Natural killer cell (primary cell): ENCODE measurements around the gene FAXDC2. TPM values are rescaled to one million over a fixed set of nuclear protein-coding genes. Genes with fewer than 3 reads are reported as not detected.

Experiments used
- ATAC-seq, 3 donors: fragments of 150-1000 bp in 2 of 3; fragments of 200-7000 bp in 1 of 3; cut with Tn5 transposase; 1 replicate in 1 of 3; 2 replicates in 2 of 3; pipeline ENCODE4 v1.10.0; 2021; ENCODE audit warnings: mild to moderate bottlenecking in 2 of 3, moderate library complexity in 2 of 3
- DNase-seq, 2 donors: peaks; one replicate each; pipeline versions ENCODE4 v3.0.0 to v3.0.0-alpha.2; 2013 to 2021; ENCODE audit warnings: mixed read lengths in 1 of 2
- H3K27ac ChIP-seq: one replicate; pipeline ENCODE4 v1.5.1; 2013; ENCODE audit warnings: mild to moderate bottlenecking, low read length
- H3K27me3 ChIP-seq: one replicate; pipeline ENCODE4 v1.6.1; 2013; ENCODE audit warnings: low read length; ENCODE audit not compliant: control insufficient read depth, insufficient read depth
- H3K36me3 ChIP-seq: one replicate; pipeline ENCODE4 v1.6.1; 2013; ENCODE audit warnings: low read length; ENCODE audit not compliant: control insufficient read depth, insufficient read depth
- H3K4me1 ChIP-seq: one replicate; pipeline ENCODE4 v1.6.1; 2013; ENCODE audit warnings: low read length; ENCODE audit not compliant: control insufficient read depth, insufficient read depth
- H3K4me3 ChIP-seq: one replicate; pipeline ENCODE4 v1.5.1; 2013; ENCODE audit warnings: low read length
- H3K9me3 ChIP-seq: one replicate; pipeline ENCODE4 v1.6.1; 2013; ENCODE audit warnings: low read length; ENCODE audit not compliant: control insufficient read depth, insufficient read depth
- H3K27ac Mint-ChIP-seq, 2 donors: one replicate each; pipeline ENCODE4 v1.8.0; 2022; ENCODE audit warnings: mild to moderate bottlenecking in 2 of 2, mixed read lengths in 2 of 2, moderate library complexity in 1 of 2
- H3K27me3 Mint-ChIP-seq, 2 donors: one replicate each; pipeline ENCODE4 v1.8.0; 2022; ENCODE audit warnings: low read depth in 2 of 2, mixed read lengths in 2 of 2
- H3K36me3 Mint-ChIP-seq: one replicate; pipeline ENCODE4 v1.8.0; 2022; ENCODE audit warnings: mixed read lengths
- H3K4me1 Mint-ChIP-seq, 2 donors: one replicate each; pipeline ENCODE4 v1.8.0; 2022; ENCODE audit warnings: mixed read lengths in 2 of 2
- H3K4me3 Mint-ChIP-seq: one replicate; pipeline ENCODE4 v1.8.0; 2022; ENCODE audit warnings: mild to moderate bottlenecking, moderate library complexity, mixed read lengths
- H3K9me3 Mint-ChIP-seq, 2 donors: one replicate each; pipeline ENCODE4 v1.8.0; 2022; ENCODE audit warnings: mixed read lengths in 2 of 2
- WGBS: methylation state at CpG from one replicate; pipeline ENCODE4 v1.1.7; 2013; ENCODE audit warnings: missing lambda C conversion rate; ENCODE audit not compliant: insufficient coverage; 5-methylcytosine and 5-hydroxymethylcytosine counted together
- intact Hi-C: fragments of 100-400 bp; cut with micrococcal nuclease; formaldehyde crosslinking; loops from one replicate; pipeline ENCODE4 v1.14.2; 2022
- total RNA-seq, 4 donors: library from RNA; stranded (reverse); fragments of 120-200 nt in 1 of 4; gene quantifications; one replicate each; pipeline versions ENCODE4 v1.2.3 to v1.2.4, GENCODE V29; 2013 to 2022
- TF ChIP-seq, protein P1 (sequence below): fragments of 200-600 bp; IDR thresholded peaks from one replicate; pipeline ENCODE4 v1.8.0; 2022; ENCODE audit warnings: antibody characterized with exemption

The FAXDC2 gene
- total RNA-seq, 3 donors from 2014 or later (not counting 1 experiment from before 2014, with no cell fraction given), result 0.48 to 2.9 (median 1.4) TPM

DNA sequence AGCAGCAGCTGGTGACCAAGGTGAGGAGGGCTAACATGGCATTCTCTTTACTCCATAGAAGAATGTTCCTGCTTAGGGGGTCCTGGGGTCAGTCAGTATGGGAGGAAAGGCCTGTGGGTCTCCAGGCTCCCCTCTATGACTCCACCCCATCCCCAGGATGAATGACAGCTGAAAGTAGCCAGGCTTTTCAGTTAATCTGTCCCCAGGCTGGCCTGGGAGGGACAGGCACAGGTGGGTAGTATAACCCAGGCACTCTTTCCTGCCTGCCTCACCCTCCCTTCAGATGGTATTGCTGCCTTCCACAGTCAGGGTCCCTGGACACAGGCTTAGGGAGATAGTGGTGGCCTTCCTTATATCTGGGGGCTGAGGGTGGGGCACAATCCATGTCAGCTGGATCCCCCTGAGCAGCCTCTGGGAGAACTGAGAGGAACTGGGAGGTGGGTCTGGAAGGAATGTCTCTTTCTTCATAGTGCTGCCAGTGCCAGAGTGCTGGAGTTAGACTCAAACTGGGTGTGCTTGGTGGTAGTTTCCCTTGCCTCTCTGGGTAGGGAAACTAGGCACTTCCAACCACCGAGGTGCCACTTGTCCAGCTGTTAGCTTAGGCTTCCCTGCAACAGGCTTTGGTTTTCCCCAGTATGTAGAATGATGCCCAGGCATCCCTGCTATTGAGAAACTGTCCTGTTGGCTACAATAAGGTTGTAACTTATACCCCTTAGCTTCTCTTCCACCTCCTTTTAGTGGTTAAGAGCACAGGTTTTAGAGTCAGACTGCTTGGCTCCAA is 67.4 kb downstream of the FAXDC2 start:
- DNase-seq (no peak), ATAC-seq (no peak)
- Histone ChIP-seq H3K27ac (no peak overlapping the region), H3K9me3 (no peaks in the 10 kb centered on the region), H3K4me3 (no peak overlapping the region), H3K36me3 (no peaks in the 10 kb centered on the region), H3K4me1 (peaks cover 45% of the 10 kb centered on the region), H3K27me3 (no peaks in the 10 kb centered on the region)
- Mint-ChIP-seq H3K27ac (peak overlapping the region; percentile 63 to 78), H3K27me3 (no peaks in the 10 kb centered on the region), H3K4me1 (peaks cover 59 to 73% of the 10 kb centered on the region in 2 donors), H3K9me3 (no peaks in the 10 kb centered on the region), H3K36me3 (no peaks in the 10 kb centered on the region), H3K4me3 (no peak overlapping the region)
- 84% methylated on average over 1 of the region's 1 CpG for WGBS
- TF ChIP-seq, protein P1, sequence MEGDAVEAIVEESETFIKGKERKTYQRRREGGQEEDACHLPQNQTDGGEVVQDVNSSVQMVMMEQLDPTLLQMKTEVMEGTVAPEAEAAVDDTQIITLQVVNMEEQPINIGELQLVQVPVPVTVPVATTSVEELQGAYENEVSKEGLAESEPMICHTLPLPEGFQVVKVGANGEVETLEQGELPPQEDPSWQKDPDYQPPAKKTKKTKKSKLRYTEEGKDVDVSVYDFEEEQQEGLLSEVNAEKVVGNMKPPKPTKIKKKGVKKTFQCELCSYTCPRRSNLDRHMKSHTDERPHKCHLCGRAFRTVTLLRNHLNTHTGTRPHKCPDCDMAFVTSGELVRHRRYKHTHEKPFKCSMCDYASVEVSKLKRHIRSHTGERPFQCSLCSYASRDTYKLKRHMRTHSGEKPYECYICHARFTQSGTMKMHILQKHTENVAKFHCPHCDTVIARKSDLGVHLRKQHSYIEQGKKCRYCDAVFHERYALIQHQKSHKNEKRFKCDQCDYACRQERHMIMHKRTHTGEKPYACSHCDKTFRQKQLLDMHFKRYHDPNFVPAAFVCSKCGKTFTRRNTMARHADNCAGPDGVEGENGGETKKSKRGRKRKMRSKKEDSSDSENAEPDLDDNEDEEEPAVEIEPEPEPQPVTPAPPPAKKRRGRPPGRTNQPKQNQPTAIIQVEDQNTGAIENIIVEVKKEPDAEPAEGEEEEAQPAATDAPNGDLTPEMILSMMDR, result no peak
- intact Hi-C loops, result no loop called here

DNA sequence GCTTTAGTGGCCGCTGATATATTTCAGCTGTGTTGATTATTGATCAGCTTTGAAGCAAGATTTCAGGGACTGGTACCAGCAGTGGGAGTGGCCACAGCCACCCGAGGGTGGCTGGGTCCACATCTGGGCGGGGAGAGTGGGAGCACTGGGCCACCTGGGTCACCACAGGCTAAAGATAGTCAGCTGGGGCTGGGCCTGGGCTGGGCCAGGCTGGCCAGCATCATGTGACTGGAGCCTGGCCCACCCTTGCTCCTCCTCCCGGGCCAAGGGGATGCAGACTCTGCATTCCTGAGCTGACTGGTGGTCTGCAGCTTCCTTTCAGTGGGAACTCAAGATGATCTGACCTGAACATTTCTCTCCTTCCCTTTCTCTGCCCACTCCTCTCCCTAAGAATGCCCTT is 68.1 kb downstream of the FAXDC2 start:
- WGBS, result 72% methylated on average over 4 of the region's 4 CpGs
- H3K4me3 Mint-ChIP-seq, result no peak overlapping the region

DNA sequence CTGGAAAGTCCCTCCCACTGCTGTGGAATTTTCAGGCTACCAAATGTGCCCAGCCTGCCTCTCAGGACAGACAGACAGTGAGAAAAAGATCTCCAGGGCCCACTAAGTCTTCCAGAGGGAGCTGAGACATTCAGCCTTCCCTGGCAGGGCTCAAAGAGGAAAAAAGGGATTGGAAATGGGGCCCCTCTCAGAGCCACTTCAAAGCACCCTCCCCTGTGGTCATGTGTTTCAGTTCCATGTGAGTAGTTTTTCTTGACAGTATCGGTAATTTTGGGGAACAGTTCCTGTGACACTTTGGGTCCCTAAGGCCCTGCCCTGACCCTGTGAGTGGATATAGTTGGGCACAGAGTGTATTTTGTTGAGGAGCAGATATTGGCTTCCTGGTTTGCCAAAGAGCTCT is 70.3 kb downstream of the FAXDC2 start:
- no peak for ATAC-seq
- Histone ChIP-seq H3K36me3 (no peaks in the 10 kb centered on the region), H3K4me1 (peaks cover 34% of the 10 kb centered on the region), H3K4me3 (no peak overlapping the region), H3K27ac (no peak overlapping the region), H3K9me3 (no peaks in the 10 kb centered on the region), H3K27me3 (no peaks in the 10 kb centered on the region)
- WGBS, result 37% methylated on average over 1 of the region's 1 CpG
- Mint-ChIP-seq H3K36me3 (no peaks in the 10 kb centered on the region), H3K27ac (peak overlapping the region in 1 of 2 donors; percentile 36), H3K27me3 (no peaks in the 10 kb centered on the region), H3K4me1 (peaks cover 39 to 53% of the 10 kb centered on the region in 2 donors), H3K9me3 (no peaks in the 10 kb centered on the region), H3K4me3 (no peak overlapping the region)
- TF ChIP-seq, protein P1, result no peak
- intact Hi-C loops, result no loop called here
- no peak for DNase-seq

More for the DNA sequence above, 68.1 kb downstream of the FAXDC2 start:
- intact Hi-C loops, result no loop called here
- ATAC-seq, result no peak
- Mint-ChIP-seq H3K9me3 (no peaks in the 10 kb centered on the region), H3K4me1 (peaks cover 53 to 66% of the 10 kb centered on the region in 2 donors), H3K27me3 (no peaks in the 10 kb centered on the region), H3K36me3 (no peaks in the 10 kb centered on the region), H3K27ac (peak overlapping the region; percentile 41 to 78)
- Histone ChIP-seq H3K27me3 (no peaks in the 10 kb centered on the region), H3K9me3 (no peaks in the 10 kb centered on the region), H3K4me1 (peaks cover 38% of the 10 kb centered on the region), H3K36me3 (no peaks in the 10 kb centered on the region), H3K4me3 (no peak overlapping the region), H3K27ac (no peak overlapping the region)
- no peak for DNase-seq
- TF ChIP-seq, protein P1, result no peak

DNA sequence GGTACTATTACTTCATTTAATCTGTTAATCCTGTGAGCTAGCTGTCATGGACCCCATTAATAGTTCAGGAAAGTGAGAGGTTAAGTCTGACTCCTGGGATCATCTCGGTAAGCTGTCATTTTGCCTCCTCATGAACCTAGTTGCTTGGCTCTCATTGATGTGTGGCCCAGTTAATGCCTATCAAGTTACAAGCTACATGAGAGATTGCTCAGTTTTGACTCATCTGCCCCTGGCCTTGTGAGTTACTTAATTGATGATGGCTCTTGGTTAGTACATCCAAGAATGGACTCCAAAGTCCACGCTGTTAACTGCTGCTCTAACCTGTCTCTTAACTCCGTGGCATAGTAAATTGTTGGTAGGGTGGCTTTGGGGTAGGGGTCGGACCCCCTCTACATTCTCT is 71.3 kb downstream of the FAXDC2 start:
- Mint-ChIP-seq H3K36me3 (no peaks in the 10 kb centered on the region), H3K27me3 (no peaks in the 10 kb centered on the region), H3K27ac (no peak overlapping the region), H3K4me3 (no peak overlapping the region), H3K4me1 (peaks cover 36 to 53% of the 10 kb centered on the region in 2 donors), H3K9me3 (no peaks in the 10 kb centered on the region)
- intact Hi-C loops, result no loop called here
- Histone ChIP-seq H3K4me1 (peaks cover 38% of the 10 kb centered on the region), H3K9me3 (no peaks in the 10 kb centered on the region), H3K27me3 (no peaks in the 10 kb centered on the region), H3K27ac (no peak overlapping the region), H3K4me3 (no peak overlapping the region), H3K36me3 (no peaks in the 10 kb centered on the region)
- 95% methylated on average over 1 of the region's 4 CpGs for WGBS
- DNase-seq (no peak), ATAC-seq (no peak)
- TF ChIP-seq, protein P1, result no peak
